GM19240 (cell line): ENCODE results near the gene CCDC57.
"Not testable (repeated sequence)": the region's sequence is repeated elsewhere in the genome, so short reads cannot be mapped to it uniquely, and the experiment has no call there.

Source experiments
- DNase-seq: peaks from one replicate; pipeline ENCODE4 v3.0.0; 2011; ENCODE audit warnings: low spot score; ENCODE audit not compliant: insufficient read length

The CCDC57 gene

DNA sequence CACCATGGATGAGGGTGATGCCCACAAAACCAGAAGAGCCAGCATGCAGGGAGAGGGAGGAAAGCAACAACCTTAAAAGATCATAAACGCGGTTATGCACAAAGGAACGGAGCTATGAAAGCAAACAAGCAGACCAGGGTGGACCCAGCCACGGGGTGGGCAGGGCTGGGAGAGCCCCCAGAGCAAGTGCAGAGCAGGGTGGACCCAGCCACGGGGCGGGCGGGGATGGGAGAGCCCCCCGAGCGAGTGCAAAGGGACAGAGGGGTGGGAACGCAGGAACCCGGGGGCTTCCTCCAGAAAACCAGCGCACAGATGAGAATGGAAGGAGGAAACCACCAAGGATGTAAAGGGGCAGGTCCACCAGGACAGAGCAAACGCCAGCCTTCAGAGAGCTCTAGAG is 33.2 kb downstream of the CCDC57 start:
- no peak for DNase-seq

DNA sequence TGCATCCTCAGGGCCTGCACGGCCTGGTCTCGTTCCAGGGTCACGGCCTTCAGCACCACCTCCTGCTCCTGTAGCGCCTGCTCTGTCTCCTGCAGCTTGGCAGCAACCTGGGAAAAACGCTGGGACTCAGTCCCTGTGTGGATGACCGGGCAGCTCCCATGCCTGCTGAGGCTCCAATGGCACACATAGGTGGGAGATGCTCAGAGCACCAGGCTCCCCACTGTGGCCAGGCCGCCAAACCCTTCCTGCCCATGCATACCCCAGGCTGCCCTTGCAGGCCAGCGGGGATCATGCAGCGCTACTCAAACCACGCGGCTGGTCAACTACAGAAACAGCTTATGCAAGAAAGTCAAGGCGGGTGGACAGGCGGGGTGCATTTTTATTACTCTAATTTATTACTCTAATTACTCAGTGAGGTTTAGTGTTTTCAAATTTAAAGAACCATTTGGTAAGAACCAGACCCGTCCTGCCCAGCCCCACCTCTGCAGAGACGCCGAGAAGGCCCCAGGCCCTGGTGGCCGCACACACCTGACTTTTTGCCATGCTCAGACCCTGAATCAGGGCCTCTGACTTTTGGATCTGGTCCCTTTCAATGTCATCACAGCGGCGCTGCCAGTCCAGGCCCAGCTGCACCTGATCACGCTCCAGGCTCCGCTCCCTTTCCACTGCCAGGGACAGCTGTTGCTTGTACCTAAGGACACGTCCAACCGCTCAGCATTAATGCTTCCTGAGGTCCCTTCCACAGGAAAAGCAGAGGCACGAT is 34.0 kb downstream of the CCDC57 start:
- no peak for DNase-seq

DNA sequence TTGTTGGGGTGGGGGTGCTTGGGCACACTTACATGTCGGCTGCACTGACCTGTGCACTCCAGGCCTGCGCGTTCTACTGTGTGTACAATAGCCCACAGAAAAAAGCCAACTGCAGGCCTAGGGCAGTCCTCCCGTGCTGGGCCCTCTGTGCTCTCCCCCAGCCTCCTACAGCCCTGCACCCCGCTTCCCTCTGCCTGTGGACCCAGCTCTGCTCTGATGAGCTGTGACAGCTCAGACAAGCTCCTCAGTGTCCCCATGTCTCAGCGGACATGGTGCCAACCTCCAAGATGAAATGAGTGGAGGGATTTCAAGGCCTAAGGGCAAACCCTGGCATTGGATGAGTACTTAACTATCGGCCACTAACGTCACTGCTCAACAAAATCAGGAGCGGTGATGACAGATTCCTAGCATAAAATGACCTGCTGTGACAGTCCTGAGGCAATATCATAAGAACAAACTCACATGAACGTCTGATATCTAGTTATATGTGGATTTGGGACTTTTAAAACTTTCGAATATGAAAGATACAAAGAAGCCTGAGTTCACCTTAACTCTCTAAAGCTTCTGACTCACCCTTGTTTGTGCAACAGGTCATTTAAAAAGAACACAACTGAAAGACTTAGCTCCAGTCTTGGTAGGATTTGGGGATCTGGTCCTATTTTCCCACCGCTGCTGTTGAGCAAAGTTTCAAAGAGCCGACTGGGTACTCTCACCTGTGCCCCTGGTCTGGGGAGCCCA is 34.7 kb downstream of the CCDC57 start:
- no peak for DNase-seq

DNA sequence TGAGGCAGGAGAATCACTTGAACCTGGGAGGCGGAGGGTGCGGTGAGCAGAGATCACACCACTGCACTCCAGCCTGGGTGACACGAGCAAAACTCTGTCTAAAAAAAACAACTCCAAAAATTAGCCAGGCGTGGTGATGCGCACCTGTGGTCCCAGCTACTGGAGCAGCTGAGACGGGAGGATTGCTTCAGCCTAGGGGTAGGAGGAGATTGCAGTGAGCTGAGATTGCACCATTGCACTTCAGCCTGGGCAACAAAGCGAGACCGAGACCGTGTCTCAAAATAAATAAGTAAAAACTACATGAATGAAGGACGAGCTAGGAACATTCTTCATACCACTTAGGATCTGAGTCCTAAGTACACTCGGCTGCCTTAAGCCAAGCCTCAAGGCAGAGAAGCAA is 35.4 kb downstream of the CCDC57 start:
- DNase-seq: no peak

DNA sequence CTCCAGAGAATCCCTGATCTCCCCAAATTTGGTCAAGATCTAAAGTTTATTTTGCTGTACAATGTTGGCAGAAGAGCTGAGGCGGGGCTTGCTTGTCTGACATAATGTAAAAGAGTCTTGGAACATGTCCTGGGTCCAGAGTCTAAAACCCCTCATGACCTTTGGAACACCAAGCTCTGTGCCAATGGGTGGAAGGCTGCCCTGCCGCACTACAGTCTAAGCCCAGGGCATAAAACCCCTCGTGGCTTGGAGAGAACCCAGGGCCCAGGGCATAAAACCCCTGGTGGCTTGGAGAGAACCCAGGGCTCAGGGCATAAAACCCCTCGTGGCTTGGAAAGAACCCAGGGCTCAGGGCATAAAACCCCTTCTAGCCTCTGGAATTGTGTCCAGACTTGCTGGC is 36.7 kb downstream of the CCDC57 start:
- no peak for DNase-seq

DNA sequence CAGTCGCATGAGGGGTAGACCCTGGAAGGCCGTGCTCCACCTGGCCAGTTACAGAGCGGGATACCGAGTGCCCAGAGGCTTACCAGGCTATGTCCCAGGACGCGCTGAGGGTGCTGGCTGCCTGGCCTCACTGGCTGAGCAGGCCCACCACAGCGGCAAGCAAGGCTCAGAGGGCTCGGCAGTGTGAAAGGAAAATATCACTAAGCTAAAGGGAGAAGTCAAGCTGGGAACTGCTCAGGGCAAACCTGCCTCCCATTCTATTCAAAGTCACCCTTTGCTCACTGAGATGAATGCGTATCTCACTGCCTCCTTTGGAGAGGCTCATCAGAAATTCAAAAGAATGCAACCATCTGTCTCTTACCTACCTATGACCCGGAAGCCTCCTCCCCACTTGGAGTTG is 37.4 kb downstream of the CCDC57 start:
- DNase-seq: no peak

DNA sequence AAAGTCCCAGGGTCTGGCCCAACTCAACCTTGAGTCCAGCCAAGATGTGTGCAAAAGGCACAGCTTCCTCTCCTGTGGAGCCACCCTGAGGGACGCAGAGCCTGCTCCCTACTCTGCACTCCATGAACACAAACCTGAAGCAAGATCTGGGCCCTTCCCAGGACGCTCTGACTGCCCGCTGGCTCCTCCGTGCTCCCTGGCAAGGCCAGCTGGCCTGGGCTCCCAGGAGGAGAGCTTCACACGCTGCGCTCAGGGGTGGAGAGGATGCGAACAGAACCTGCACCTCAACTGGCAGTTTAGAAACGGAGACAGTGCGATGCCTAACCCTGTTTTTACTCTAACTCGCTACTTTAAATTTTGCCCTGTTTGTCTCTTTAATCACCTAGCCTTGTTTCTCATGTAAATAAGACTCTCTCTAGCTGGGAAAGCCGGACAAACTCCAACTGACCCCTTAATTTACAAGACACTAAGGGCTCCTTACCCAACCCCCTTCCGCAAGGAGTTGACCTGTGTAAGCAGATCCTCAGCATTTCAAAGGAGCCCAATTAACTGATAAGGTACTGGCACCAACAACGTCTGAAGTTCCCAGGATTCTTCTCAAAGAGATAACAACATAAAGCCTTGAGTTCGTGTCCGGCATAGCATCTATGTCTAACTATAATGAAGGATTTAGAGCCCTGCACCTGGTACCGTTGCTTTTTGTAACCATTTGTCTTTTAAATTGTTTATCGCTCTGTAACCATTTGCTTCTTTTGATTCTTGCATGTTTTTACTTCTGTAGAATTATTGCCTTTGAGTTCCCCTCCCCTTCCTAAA is 38.4 kb downstream of the CCDC57 start:
- DNase-seq: not testable (repeated sequence)

DNA sequence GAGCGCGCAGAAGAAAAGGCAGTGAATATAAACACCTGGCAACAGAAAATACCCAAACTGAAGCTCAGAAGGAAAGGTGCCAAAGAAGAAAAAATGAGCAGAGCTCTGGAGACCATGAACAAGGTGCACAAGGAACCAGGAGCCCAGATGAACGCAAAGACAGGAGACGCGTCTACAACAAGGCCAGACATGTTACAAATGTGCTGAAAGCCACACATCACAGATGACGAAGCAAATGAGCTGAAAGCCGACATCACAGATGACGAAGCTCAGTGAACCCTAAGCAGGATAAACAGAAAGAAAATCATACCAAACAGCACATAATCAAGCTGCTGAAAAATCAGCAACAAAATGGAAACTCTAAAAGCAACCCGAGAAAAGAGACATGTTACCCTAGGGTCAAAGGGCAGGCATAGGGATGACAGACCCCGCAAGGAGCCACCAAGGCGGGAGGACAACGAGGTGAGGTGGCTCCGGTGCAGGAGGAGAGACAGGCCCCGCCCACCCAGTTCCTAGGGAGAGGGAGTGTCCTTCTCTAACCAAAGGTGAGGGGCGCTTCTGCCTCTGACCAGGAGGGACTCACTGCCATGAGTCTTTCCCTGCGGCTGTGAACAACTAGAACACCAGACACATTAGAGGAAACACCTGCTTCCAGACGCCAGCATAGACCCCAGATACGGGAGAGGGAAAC is 39.1 kb downstream of the CCDC57 start:
- no peak for DNase-seq

DNA sequence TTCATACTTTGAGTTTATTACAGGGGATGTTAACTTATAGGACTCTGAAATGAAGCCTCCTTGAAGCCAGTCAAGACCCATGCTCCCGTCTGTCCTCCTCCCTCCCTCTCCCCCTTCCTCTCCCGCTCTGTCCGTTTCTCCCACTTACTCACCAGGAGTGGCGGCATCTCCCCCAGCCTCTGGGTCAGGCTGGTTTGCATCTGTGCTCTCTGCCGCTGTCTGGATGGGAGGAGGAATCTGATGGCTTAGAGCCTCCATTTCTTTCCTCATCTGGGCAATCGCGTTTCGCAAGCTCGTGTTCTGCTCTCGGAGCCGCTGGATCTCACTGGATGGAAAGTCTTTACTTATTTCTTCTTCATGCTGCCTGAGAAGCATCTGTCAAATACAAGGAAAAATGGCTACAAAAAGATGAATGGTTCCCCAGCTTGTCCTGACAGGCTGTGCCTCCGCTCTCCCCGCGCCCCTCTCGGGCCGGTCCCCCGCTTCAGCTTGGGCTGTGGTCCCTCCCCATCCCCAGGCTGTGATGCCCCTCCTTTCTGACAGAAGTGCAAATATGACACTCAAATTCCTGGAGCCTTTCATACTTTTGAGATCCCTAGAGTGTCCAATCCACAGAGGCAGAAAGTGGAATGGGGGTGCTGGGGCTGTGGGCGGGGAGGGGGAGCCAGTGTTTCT is 40.0 kb downstream of the CCDC57 start:
- no peak for DNase-seq

DNA sequence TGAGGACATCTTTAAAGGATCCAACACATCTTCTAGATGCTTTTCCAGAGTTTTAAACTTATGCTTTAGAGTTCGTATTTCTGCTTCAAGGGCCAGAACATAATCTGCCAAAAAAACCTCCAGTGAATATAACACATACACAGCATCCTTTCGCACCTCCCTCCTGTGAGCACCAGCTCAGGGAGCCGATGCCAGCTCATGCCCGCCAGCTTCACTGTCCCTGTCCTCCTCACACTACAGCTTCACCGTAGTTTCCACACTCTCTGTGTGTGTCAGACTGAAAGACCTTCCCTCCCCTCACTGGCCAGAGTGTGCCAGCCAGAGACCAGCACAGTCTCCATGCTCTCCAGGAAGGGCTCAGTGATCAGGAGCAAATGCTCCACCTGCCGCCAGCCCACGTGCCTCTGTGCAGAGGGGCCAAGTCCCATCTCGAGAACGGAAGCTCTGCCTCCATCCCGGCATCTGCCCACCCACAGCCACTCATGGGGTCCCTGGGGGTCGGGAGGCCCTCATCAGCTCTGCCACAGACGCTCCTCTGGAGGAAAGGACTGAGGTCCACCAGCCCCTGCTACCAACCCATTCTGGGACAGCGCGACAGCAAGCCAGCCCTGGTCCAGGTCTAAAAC is 40.8 kb downstream of the CCDC57 start:
- DNase-seq: no peak

DNA sequence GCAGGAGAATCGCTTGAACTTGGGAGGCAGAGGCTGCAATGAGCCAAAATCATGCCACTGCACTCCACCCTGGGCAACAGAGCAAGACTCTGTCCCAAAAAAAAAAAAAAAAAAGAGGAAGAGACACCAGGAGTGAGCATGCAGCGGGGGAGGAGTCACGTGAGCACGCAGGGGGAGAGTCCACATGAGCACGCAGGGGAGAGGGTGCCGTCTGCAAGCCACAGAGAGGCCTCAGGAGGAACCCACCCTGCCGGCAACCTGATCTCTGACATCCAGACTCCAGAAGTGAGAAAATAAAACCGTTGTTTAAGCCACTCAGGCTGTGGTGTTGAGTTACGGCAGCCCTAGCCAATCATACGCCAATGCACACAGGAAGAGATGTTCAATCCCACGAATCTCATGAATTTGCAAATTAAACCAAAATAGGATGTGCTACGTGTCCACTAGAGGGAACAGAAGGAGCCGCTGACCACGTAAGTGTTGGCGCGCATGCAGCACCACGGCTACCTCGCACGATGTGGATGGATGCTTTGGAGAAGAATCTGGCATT is 42.2 kb downstream of the CCDC57 start:
- DNase-seq: no peak

DNA sequence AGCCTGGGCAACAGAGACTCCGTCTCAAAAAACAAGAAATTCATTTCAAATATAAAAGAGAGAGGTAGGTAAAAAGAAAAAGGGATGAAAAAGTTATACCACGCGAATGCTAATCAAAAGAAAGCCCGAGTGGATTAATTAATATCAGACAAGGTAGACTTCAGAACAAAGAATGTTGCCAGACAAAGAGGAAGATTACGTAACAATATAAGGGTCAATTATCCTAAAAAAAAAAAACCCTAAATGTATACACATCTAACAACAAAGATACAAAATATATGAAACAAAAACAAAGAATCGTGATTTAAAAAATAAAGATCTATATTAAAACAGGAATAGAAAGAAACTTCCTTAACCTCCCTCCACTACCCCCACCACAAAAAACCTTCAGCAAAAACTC is 44.1 kb downstream of the CCDC57 start:
- no peak for DNase-seq

DNA sequence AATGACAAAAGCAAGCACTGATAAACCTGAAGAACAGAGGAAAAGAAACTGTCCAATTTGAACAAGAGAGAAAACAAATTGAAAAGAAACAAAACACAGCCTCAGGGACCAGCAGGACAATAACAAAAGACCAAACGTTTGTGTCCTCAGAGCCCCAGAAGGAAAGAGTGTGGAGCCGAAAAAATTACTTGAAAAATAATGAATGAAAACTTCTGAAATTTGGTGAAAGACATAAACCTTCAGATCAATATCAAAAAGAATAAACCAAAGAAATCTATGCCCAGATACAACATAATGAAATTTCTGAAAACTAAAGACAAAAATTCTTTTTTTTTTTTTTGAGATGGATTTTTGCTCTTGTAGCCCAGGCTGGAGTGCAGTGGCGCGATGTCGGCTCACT is 45.6 kb downstream of the CCDC57 start:
- no peak for DNase-seq

DNA sequence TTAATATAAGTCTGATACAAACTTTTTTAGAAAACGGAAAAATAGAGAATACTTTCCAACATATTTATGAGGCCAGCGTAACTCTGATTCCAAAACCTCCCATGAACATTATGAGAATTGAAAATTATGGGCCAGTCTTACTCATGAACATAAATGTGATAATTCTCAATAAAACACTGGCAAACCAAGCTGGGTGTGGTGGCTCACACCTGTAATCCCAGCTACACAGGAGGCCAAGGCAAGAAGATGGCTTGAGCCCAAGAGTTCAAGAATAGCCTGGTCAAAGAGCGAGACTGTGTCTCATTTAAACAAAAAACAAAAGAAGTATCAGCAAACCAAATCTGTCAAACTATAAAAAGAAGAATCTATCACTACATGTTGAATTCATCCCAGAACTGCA is 47.8 kb downstream of the CCDC57 start:
- no peak for DNase-seq

DNA sequence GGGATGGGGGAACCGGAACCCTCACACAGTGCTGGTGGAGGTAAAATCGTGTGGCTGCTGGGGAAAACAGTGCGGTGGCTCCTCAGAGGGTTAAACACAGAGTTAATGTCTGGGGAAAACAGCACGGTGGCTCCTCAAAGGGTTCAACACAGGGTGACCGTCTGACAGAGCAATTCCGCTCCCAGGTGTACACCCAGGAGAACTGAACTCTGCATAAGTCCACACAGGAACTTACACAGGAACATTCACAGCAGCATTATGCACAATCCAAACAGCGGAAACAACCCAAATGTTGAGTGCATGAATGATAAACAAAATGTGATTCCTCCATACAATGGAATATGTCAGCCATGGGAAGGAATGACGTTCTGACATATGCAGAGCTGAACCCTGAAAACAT is 51.4 kb downstream of the CCDC57 start:
- DNase-seq: no peak

DNA sequence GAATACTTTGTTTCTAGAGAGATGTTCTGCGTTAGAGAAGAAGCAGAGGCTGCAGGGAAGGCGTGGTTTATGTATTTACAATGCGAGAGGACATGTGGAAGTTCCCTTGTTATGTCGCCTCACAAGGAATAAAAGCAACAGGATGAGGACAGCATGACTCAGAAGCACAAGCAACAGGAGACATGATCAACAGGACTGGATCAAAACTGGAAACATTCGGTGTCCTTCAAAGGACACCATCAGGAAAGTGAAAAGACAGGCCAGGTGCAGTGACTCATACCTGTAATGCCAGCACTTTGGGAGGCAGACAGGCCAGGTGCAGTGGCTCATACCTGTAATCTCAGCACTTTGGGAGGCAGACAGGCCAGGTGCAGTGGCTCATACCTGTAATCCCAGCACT is 52.6 kb downstream of the CCDC57 start:
- no peak for DNase-seq

DNA sequence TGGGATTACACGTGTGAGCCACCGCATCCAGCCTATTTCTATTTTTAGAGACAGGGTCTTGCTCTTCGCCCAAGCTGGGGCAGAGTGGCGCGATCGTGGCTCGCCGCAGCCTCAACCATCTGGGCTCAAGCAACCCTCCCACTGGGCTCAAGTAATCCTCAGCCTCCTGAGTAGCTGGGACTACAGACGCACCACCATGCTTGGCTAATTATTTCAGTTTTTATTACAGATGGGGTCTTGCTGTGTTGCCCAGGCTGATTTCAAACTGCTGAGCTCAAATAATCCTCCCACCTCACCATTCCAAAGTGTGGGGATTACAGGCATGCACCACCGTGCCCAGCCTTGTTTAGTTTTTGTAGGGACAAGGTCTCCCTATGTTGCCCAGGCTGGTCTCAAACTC is 53.8 kb downstream of the CCDC57 start:
- DNase-seq: no peak

DNA sequence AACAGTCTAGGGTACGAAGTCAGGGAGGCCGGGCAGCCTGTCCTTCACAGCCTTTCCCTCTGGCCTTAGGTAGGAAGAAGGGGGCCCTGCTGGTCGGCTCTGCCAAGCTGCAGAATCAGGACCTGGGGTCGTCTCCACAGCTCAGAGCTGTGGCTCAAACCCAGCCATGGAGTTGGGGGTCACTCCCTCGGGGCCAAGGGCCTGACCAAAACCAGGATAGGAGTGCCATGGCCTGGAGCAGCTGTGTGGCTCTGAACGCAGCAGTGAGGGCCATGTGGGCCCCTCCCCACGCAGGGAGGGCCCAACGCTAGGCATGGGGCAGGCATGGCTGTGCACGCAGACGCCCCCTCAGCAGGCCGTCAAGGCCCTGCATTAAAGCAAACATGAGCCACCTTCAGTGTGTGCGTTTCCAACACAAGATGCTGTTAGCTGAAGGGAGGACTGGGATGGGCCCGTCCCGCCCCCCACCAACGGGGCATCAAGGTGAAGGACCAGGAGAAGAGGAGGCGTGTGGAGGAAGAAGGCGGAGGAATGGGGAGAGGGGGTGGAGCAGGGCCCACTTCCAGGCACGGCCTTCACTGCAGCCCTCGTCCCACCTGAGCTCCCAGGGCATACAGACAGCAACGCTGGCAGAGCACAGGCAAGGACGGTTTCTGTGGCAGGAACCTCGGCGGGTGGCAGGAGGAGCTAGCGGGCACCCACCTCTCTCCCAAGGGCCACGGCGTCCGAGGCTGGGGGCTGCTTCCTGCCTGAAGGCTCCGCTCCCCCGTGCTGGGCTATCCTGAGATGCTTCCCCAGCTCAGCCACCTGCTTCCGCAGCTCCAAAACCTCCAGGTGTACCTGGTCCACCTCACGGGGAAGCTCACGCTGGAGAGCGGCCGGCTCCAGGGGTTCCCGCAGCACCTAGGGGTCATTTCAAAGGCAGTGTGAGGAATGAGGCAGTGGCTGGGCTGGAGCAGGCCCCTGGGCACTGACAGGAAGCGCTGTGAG is 55.3 kb downstream of the CCDC57 start:
- no peak for DNase-seq

DNA sequence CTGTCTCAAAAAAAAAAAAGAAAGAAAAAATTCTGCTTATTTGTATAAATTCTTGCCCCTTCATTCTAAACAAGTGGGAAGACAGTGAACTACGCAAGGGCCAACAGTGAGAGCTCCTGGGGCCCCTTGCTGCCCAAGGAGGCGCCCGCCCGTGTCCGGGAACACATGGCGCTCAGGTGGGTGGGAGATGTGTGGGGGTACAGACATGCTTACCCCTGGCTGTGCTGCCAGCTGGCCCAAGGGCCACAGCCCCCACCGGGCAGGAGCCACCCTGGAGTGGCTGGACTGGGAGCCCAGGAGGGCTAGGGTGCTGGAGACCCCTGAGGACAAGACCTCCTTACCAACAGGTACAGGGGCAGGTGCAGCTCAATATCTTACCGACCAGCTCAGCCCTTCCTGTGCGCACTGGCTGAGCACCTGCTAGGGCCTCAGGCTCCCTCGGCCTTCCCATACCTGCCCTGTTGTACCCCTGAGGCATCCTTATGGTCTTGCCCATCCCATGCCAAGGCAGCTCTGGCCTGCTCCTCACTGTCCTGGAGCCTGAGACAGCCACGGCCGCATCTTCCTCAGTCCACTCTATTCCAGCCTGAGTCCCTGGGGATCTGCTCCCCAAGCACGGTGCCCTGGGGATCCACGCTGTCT is 56.2 kb downstream of the CCDC57 start:
- no peak for DNase-seq
